ENCODE data around the gene BCL2.

- TF ChIP-seq CTCF (conservative IDR thresholded peaks at IDR 0.05), result no peak
- no peak for TF ChIP-seq ZFX (IDR thresholded peaks at IDR 0.05)
Observed at GRCh38 chr18:63191413-63191812, 128.2 kb downstream of the BCL2 start.

All from C4-2B (cell line).